VCaP (cell line): ENCODE measurements around the gene LGR4.

Experiments
- H3K27ac ChIP-seq: fragments of 450-650 bp; 2 replicates; pipeline ENCODE4 v1.5.1; 2017
- CTCF ChIP-seq: fragments of 450-650 bp; conservative IDR thresholded peaks from 2 replicates; pipeline ENCODE4 v1.5.1; 2017; ENCODE audit warnings: mild to moderate bottlenecking, moderate library complexity

LGR4 gene

DNA sequence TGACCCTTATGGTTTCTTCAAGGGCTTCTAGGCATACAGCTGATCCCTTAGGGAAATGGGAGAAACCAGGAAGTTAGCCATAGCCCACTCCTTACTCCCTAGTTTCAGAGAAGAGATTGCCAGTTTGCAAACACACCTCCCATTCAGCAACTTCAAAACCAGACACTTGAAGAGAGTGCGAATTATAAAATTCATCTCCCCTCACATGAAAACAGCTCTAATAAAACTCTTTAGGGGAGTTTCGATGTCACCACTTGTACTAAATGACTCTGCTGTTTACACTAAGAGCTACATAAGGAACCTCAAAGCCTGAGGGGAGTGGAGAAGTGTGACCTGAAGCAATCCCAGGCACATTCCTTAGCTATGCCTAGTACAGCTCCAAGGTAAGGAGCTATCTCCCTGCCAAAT lies 8.3 kb downstream of the LGR4 start:
- peak overlapping the region; percentile 23; the same call in 1 of the 2 replicates for H3K27ac ChIP-seq
- TF ChIP-seq CTCF = no peak

GRCh38 chr11:27462543-27462942 lies 10.0 kb downstream of the LGR4 start:
- H3K27ac ChIP-seq = no peak overlapping the region
- no peak for TF ChIP-seq CTCF

DNA sequence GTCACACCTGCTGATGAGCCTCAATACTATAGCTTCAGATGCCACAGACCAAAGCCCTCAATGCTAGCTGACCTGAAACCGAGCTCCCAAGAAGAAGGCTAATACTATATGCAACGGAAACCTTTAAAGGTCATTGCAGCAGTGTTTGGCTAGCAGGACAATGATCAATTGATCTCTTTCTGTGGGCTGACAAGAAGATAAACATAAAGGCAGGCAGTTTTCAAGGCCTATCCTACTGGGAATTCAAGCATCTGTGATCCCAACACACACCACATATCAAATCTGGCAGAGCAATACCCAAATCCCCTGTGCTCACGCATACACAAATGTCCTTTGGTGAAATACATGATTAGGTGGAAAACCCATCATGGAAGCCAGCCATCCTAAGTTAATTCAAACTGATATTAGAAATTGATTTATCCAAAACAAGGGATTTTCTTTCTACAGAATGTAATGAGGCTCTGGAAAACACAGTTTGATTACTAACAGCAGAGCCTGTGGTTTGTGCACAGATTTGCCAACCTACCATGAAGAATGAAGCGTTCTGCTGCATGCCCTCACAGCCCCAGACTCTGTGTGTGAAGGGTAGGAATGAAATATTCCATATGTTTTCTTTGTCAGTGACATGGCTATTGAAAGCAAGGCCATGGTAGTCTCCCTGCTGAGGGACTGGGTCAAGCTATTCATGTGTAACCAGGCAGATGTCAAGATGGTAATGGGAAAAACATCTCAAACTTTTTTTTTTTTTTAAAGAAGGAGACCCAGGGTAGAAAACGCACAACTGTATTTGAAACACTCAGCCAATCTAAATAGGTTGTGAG lies 12.2 kb downstream of the LGR4 start:
- TF ChIP-seq CTCF = no peak
- no peak overlapping the region for H3K27ac ChIP-seq

DNA sequence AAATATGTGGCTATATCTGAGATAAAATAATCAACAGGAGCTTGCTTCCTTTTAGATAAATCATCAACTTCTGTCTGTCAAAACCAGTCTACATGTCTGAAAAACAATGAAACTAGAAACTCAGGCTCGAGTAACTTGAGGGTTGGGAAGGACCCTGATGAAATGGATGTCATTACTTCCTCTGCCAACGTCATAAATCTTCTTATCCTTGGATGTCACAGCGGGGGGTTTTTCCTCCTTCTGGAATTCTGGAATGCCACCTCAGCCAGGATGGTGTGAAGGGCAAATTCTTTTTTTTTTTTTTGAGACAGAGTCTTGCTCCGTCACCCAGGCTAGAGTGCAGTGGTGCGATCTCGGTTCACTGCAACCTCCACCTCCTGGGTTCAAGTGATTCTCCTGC lies 13.4 kb downstream of the LGR4 start:
- no peak for TF ChIP-seq CTCF
- H3K27ac ChIP-seq = no peak overlapping the region

DNA sequence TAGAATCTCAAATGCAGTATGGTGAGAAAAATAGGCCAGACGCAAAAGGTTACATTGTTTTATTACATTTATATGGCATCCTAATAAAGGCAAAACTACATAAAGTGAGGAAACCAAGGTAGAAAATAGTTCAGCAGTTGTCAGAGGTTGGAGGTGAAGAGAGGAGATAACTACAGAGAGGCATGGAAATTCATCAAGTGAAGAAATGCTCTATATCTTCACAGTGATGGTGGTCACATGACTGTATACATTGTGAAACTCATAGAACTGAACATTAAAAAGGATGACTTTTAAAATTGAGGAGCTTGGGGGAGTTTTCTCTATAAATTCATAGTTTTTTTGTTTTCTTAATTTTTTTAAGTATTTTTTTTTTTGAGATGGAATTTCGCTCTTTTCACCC lies 14.4 kb downstream of the LGR4 start:
- TF ChIP-seq CTCF = no peak

GRCh38 chr11:27456795-27457329 lies 15.7 kb downstream of the LGR4 start:
- peak overlapping the region; percentile 72 for H3K27ac ChIP-seq
- no peak for TF ChIP-seq CTCF

More for the DNA sequence above, 14.4 kb downstream of the LGR4 start:
- peak overlapping the region; percentile 72; the same call in 1 of the 2 replicates for H3K27ac ChIP-seq

DNA sequence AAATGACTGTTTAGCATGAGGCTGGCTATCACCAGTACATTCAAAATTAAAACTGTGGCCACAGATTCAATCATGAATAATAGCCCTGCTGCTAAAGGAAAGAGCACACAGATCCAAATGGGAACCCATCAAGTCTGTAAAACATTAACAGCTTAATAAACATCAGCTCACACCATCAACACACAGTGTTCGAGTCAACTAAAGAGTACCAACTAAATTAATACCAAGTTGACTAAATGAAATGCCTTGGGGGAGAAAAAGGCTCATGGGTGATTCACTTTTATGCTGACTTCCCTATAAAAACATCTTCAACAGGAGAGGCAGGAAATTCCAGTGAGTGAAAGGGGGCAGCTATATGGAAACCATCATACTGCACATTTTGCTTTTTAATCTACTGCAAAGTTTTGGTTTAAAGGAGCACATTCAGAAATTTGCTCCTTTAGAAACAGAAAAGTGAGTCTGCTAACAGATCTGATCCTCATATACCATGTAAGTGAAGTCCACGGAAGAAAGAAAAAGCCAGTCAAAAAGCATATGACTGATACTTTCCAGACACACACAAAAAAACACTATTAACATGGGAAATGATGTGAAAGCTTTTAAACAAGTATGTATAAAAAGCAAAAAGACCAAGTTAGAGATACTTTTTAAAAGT lies 16.3 kb downstream of the LGR4 start:
- TF ChIP-seq CTCF = no peak
- H3K27ac ChIP-seq = peak overlapping the region; percentile 72
